H9 (cell line): Measurements from ENCODE around the gene PGBD2. TPM values are rescaled to one million over a fixed set of nuclear protein-coding genes. Genes with fewer than 3 reads are reported as not detected.

ENCODE experiments used
- DNase-seq: peaks from one replicate; pipeline ENCODE4 v3.0.0-alpha.2; 2017
- H2AFZ ChIP-seq: one replicate; pipeline ENCODE4 v1.6.1; 2013; ENCODE audit warnings: mild to moderate bottlenecking, low read length, control low read depth, moderate library complexity
- H2AK5ac ChIP-seq: 2 replicates; pipeline ENCODE4 v1.6.1; 2013; ENCODE audit warnings: low read length, control low read depth, mixed read lengths; ENCODE audit not compliant: insufficient read length
- H2BK120ac ChIP-seq: one replicate; pipeline ENCODE4 v1.6.1; 2013; ENCODE audit warnings: low read depth, mild to moderate bottlenecking, low read length, control low read depth, inconsistent platforms; ENCODE audit not compliant: poor library complexity, severe bottlenecking
- H2BK12ac ChIP-seq: 2 replicates; pipeline ENCODE4 v1.6.1; 2013; ENCODE audit warnings: low read length, control low read depth, mixed read lengths, low read depth; ENCODE audit not compliant: insufficient read length
- H2BK15ac ChIP-seq: 2 replicates; pipeline ENCODE4 v1.6.1; 2013; ENCODE audit warnings: low read depth, low read length, control low read depth
- H2BK20ac ChIP-seq: one replicate; pipeline ENCODE4 v1.6.1; 2013; ENCODE audit warnings: low read depth, mild to moderate bottlenecking, low read length, control low read depth, inconsistent platforms; ENCODE audit not compliant: poor library complexity, severe bottlenecking
- H2BK5ac ChIP-seq: 2 replicates; pipeline ENCODE4 v1.6.1; 2013; ENCODE audit warnings: low read length, control low read depth, mixed read lengths; ENCODE audit not compliant: insufficient read length
- H3K14ac ChIP-seq: 2 replicates; pipeline ENCODE4 v1.6.1; 2013; ENCODE audit warnings: low read length, control low read depth; ENCODE audit not compliant: insufficient read depth
- H3K18ac ChIP-seq: 2 replicates; pipeline ENCODE4 v1.6.1; 2013; ENCODE audit warnings: low read depth, mild to moderate bottlenecking, mixed read lengths, low read length, control low read depth; ENCODE audit not compliant: insufficient read length
- H3K23ac ChIP-seq: 2 replicates; pipeline ENCODE4 v1.6.1; 2013; ENCODE audit warnings: low read length, control low read depth, mixed read lengths, low read depth; ENCODE audit not compliant: insufficient read length
- H3K23me2 ChIP-seq: 2 replicates; pipeline ENCODE4 v1.6.1; 2013; ENCODE audit warnings: low read depth, mild to moderate bottlenecking, mixed read lengths, low read length, control low read depth; ENCODE audit not compliant: insufficient read length, poor library complexity, severe bottlenecking
- H3K27ac ChIP-seq: 2 replicates; pipeline ENCODE4 v1.5.1; 2013; ENCODE audit warnings: low read length, control low read depth, mixed read lengths, low read depth; ENCODE audit not compliant: insufficient read length
- H3K27me3 ChIP-seq: 2 replicates; pipeline ENCODE4 v1.6.1; 2013; ENCODE audit warnings: low read length, control low read depth, inconsistent platforms; ENCODE audit not compliant: insufficient read depth
- H3K4ac ChIP-seq: 2 replicates; pipeline ENCODE4 v1.6.1; 2013; ENCODE audit warnings: low read depth, mild to moderate bottlenecking, control low read depth, inconsistent platforms, low read length, moderate library complexity
- H3K4me1 ChIP-seq: 2 replicates; pipeline ENCODE4 v1.6.1; 2013; ENCODE audit warnings: low read length, control low read depth, inconsistent platforms; ENCODE audit not compliant: insufficient read depth
- H3K4me2 ChIP-seq: 2 replicates; pipeline ENCODE4 v1.6.1; 2013; ENCODE audit warnings: low read length, control low read depth, mixed read lengths; ENCODE audit not compliant: insufficient read length, insufficient read depth
- H3K56ac ChIP-seq: 2 replicates; pipeline ENCODE4 v1.6.1; 2013; ENCODE audit warnings: low read depth, mild to moderate bottlenecking, mixed read lengths, low read length, control low read depth; ENCODE audit not compliant: insufficient read length
- H3K79me1 ChIP-seq: 2 replicates; pipeline ENCODE4 v1.6.1; 2013; ENCODE audit warnings: low read depth, mild to moderate bottlenecking, moderate library complexity, low read length, control low read depth, inconsistent platforms; ENCODE audit not compliant: insufficient read depth, poor library complexity, severe bottlenecking
- H3K79me2 ChIP-seq: 2 replicates; pipeline ENCODE4 v1.6.1; 2013; ENCODE audit warnings: low read length, control low read depth, inconsistent platforms; ENCODE audit not compliant: insufficient read depth
- H3K9ac ChIP-seq: 2 replicates; pipeline ENCODE4 v1.6.1; 2013; ENCODE audit warnings: low read length, control low read depth, mixed read lengths; ENCODE audit not compliant: insufficient read length; ENCODE audit errors: extremely low read depth
- H3K9me3 ChIP-seq: one replicate; pipeline ENCODE4 v1.6.1; 2013; ENCODE audit warnings: low read depth, low read length, inconsistent platforms; ENCODE audit not compliant: control insufficient read depth
- H3T11ph ChIP-seq: one replicate; pipeline ENCODE4 v1.6.1; 2013; ENCODE audit warnings: mild to moderate bottlenecking, low read length, control low read depth, inconsistent platforms
- H4K20me1 ChIP-seq: one replicate; pipeline ENCODE4 v1.6.1; 2013; ENCODE audit not compliant: control insufficient read depth, insufficient read length, insufficient read depth
- H4K5ac ChIP-seq: 2 replicates; pipeline ENCODE4 v1.6.1; 2013; ENCODE audit warnings: low read depth, mild to moderate bottlenecking, mixed read lengths, low read length, control low read depth; ENCODE audit not compliant: insufficient read length
- H4K8ac ChIP-seq: replicated peaks from 2 replicates; pipeline ENCODE4 v1.6.1; 2013; ENCODE audit warnings: low read length, control low read depth, mixed read lengths, low read depth; ENCODE audit not compliant: insufficient read length
- H4K91ac ChIP-seq: 2 replicates; pipeline ENCODE4 v1.6.1; 2013; ENCODE audit warnings: low read depth, mild to moderate bottlenecking, moderate library complexity, mixed read lengths, low read length, control low read depth; ENCODE audit not compliant: insufficient read length
- H3K27ac Mint-ChIP-seq, 3 experiments: 2 replicates in 2 of 3; 3 replicates in 1 of 3; pipeline ENCODE4 v1.8.0; 2020 to 2021; ENCODE audit warnings: mixed read lengths in 3 of 3, mild to moderate bottlenecking in 1 of 3, moderate library complexity in 1 of 3
- H3K27me3 Mint-ChIP-seq: 2 replicates; pipeline ENCODE4 v1.8.0; 2021; ENCODE audit warnings: low read depth, mild to moderate bottlenecking, moderate library complexity, mixed read lengths
- H3K36me3 Mint-ChIP-seq, 3 experiments: 2 replicates in 2 of 3; 3 replicates in 1 of 3; pipeline ENCODE4 v1.8.0; 2020 to 2021; ENCODE audit warnings: low read depth in 3 of 3, mixed read lengths in 3 of 3; ENCODE audit not compliant: insufficient read depth in 1 of 3
- H3K4me1 Mint-ChIP-seq, 2 experiments: 2 replicates each; pipeline ENCODE4 v1.8.0; 2020; ENCODE audit warnings: mixed read lengths in 2 of 2
- H3K4me3 Mint-ChIP-seq, 2 experiments: 2 replicates in 1 of 2; 3 replicates in 1 of 2; pipeline ENCODE4 v1.8.0; 2020 to 2021; ENCODE audit warnings: mild to moderate bottlenecking in 2 of 2, mixed read lengths in 2 of 2, moderate library complexity in 1 of 2
- H3K9me3 Mint-ChIP-seq, 2 experiments: 2 replicates in 1 of 2; 3 replicates in 1 of 2; pipeline ENCODE4 v1.8.0; 2020; ENCODE audit warnings: mild to moderate bottlenecking in 2 of 2, mixed read lengths in 2 of 2, moderate library complexity in 1 of 2
- CTCF ChIP-seq: fragments of 200-600 bp; sonication (generic); conservative IDR thresholded peaks from 3 replicates; pipeline ENCODE4 v1.8.0; 2021; ENCODE audit warnings: antibody characterized with exemption, mild to moderate bottlenecking
- WGBS: extraction: QIAGEN DNeasy Blood & Tissue Kit; methylation state at CpG from one replicate; pipeline ENCODE4 v1.1.7; 2013; ENCODE audit warnings: missing lambda C conversion rate, low lambda C conversion rate, mixed read lengths; ENCODE audit not compliant: insufficient read length; ENCODE audit errors: extremely low coverage; 5-methylcytosine and 5-hydroxymethylcytosine counted together
- total RNA-seq: library from RNA; stranded (reverse); gene quantifications from 2 replicates; pipeline ENCODE4 v1.2.1, GENCODE V29; 2021

Gene PGBD2
- total RNA-seq, 1 experiment from 2014 or later: 10.4 TPM

DNA sequence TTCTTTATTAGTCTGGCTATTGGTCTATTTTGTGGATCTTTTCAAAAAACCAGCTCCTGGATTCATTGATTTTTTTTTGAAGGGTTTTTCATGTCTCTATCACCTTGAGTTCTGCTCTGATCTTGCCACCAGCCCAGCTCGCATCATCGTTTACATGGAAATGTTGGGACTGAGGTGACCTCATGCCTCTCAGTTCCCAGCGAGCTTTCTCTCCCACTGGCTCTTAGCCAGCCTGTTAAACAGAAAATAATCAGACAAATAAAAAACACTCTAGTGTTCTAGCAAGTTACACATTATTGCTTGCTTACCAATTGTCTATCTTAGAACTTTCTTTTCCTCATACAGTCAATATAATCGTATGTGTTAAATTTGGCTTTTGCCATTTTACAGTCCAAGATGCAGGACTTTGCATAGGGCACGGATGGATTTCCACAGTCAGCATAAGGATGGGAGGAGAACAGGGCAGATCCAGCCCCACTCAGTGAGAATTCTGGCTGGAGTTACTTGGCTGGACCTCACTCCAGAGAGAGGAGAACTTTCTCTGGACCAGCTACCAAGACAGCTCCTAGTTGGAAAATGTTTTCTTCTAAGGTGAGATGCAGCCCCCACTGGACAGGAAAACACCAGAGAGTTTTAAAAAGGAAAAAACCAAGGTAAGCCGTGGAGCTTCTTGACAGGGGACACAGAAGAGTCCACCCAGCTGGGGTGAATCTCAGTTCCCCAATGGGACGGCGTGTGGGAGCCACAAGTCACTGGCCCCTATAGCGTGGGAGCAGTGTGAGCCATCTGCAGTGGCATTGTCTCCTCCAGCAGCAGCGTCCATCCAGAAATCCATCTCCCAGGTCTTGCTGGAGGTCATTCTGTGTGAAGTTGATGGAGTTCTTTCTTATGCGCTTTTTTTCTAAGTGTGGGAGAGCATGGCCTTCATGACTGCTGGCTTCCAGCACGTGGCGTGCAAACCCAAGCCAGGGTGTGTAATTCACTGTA, 17.6 kb downstream of the PGBD2 start:
- Mint-ChIP-seq H3K4me3 (no peak overlapping the region), H3K36me3 (peaks cover 10 to 23% (median 10%) of the 10 kb centered on the region in 3 experiments; a peak in 6 of 7 replicates), H3K27me3 (no peaks in the 10 kb centered on the region), H3K4me1 (peaks cover 0 to 3% of the 10 kb centered on the region in 2 experiments; a peak in 1 of 4 replicates), H3K9me3 (no peaks in the 10 kb centered on the region), H3K27ac (peak overlapping the region in 1 of 3 experiments; percentile 45; a peak in 1 of 7 replicates)
- H3K4me2 ChIP-seq: no peak overlapping the region
- H4K8ac ChIP-seq: no peak overlapping the region
- H3K27me3 ChIP-seq: no peaks in the 10 kb centered on the region
- H2BK12ac ChIP-seq: no peak overlapping the region
- no peaks in the 10 kb centered on the region for H3K23me2 ChIP-seq
- no peak overlapping the region for H3K18ac ChIP-seq
- H3K14ac ChIP-seq: no peak overlapping the region
- no peak overlapping the region for H3K27ac ChIP-seq
- TF ChIP-seq CTCF: no peak
- H2BK15ac ChIP-seq: no peak overlapping the region
- H3K23ac ChIP-seq: no peak overlapping the region
- no peak overlapping the region for H4K91ac ChIP-seq
- H3K9ac ChIP-seq: no peak overlapping the region
- H2BK5ac ChIP-seq: no peak overlapping the region
- no peak overlapping the region for H4K5ac ChIP-seq
- no peak overlapping the region for H2AK5ac ChIP-seq
- H3K4ac ChIP-seq: no peak overlapping the region
- no peaks in the 10 kb centered on the region for H3K79me2 ChIP-seq
- no peak overlapping the region for H3K56ac ChIP-seq
- H3K4me1 ChIP-seq: no peaks in the 10 kb centered on the region
- H2AFZ ChIP-seq: no peak overlapping the region
- WGBS: no CpG with 5 or more reads among the region's 13 CpGs
- H4K20me1 ChIP-seq: no peaks in the 10 kb centered on the region
- no peak overlapping the region for H3T11ph ChIP-seq
- DNase-seq: no peak
- H3K9me3 ChIP-seq: no peaks in the 10 kb centered on the region
- H3K79me1 ChIP-seq: no peaks in the 10 kb centered on the region
- H2BK20ac ChIP-seq: no peak overlapping the region
- no peak overlapping the region for H2BK120ac ChIP-seq
